Esophagus muscularis mucosa (tissue), 4 donors: Measurements from ENCODE around the gene UGCG. TPM values are rescaled to one million over a fixed set of nuclear protein-coding genes. Genes with fewer than 3 reads are reported as not detected.

Experiments used
- DNase-seq: peaks from one replicate; pipeline ENCODE4 v3.0.0-alpha.2; 2017; ENCODE audit errors: extremely low spot score
- H3K27ac ChIP-seq, 4 donors: fragments of 200-600 bp; sonication (generic); replicated peaks in 1 of 4; 1 replicate in 3 of 4; 2 replicates in 1 of 4; pipeline ENCODE4 v1.5.1; 2016 to 2019; ENCODE audit warnings: mild to moderate bottlenecking in 1 of 4
- H3K27me3 ChIP-seq, 4 donors: fragments of 200-600 bp; sonication (generic); one replicate each; pipeline versions ENCODE4 v1.5.1 to v1.6.0; 2016 to 2019
- H3K36me3 ChIP-seq, 4 donors: fragments of 200-600 bp; sonication (generic); one replicate each; pipeline ENCODE4 v1.5.1; 2016 to 2019
- H3K4me1 ChIP-seq, 4 donors: fragments of 200-600 bp; sonication (generic); one replicate each; pipeline ENCODE4 v1.5.1; 2016 to 2019
- H3K4me3 ChIP-seq, 4 donors: fragments of 200-600 bp; sonication (generic); 1 replicate in 2 of 4; 2 replicates in 2 of 4; pipeline ENCODE4 v1.5.1; 2016 to 2019; ENCODE audit warnings: mild to moderate bottlenecking in 4 of 4, moderate library complexity in 1 of 4
- H3K9me3 ChIP-seq, 4 donors: fragments of 200-600 bp; sonication (generic); 1 replicate in 3 of 4; 2 replicates in 1 of 4; pipeline ENCODE4 v1.5.1; 2016 to 2019
- POLR2A ChIP-seq: fragments of 450-650 bp; IDR thresholded peaks from one replicate; pipeline ENCODE4 v1.6.1; 2017; ENCODE audit warnings: antibody characterized with exemption, moderate library complexity, mild to moderate bottlenecking, low read depth
- WGBS: methylation state at CpG from one replicate; pipeline ENCODE4 v1.1.5; 2018; 5-methylcytosine and 5-hydroxymethylcytosine counted together
- intact Hi-C: fragments of 100-400 bp; cut with DNase I; formaldehyde crosslinking; loops from one replicate; pipeline ENCODE4 v1.15.1; 2023
- small RNA-seq, 3 donors: library from RNA; depleted of rRNA; stranded (forward); fragments of <200 nt; gene quantifications; one replicate each; pipeline ENCODE3, GENCODE V24; 2016
- total RNA-seq, 4 donors: library from RNA; depleted of rRNA; stranded (reverse); fragments of >200 nt; gene quantifications; one replicate each; pipeline versions ENCODE4 v1.1.0 to v1.2.1, GENCODE V29; 2016

UGCG gene
- total RNA-seq, 4 donors from 2014 or later = 24.5 to 87.8 (median 33.5) TPM

GRCh38 chr9:111984086-111984802, 87.6 kb downstream of the UGCG start:
- H3K4me3 ChIP-seq = no peak overlapping the region
- peaks cover 0 to 10% (median 8%) of the 10 kb centered on the region in 4 donors for H3K4me1 ChIP-seq
- no peaks in the 10 kb centered on the region for H3K9me3 ChIP-seq
- H3K27me3 ChIP-seq = no peaks in the 10 kb centered on the region
- no peaks in the 10 kb centered on the region for H3K36me3 ChIP-seq
- DNase-seq = no peak
- no peak for TF ChIP-seq POLR2A
- H3K27ac ChIP-seq = no peak overlapping the region
- intact Hi-C loops = no loop called here
- WGBS = 95% methylated on average over 5 of the region's 5 CpGs

Small RNA genes lying within 50 kb of the gene (small RNA-seq; reads per million reads assigned to genes)
- 0 to 0.19 (median 0) reads per million in 3 donors for gene MIR4668

Other genes starting within 250 kb of the UGCG start
- 10 to 100 TPM; 28.4 to 94.3 (median 66.1) TPM for gene GNG10, start 235.2 kb upstream of the UGCG start, total RNA-seq
- under 1 TPM in 1 of 4 donors, not detected in 3; under 0.01 TPM for gene SHOC1, start 101.9 kb upstream of the UGCG start, total RNA-seq